ENCODE measurements around the gene USP16. TPM values are rescaled to one million over a fixed set of nuclear protein-coding genes. Genes with fewer than 3 reads are reported as not detected.
"Not testable (repeated sequence)": the region's sequence is repeated elsewhere in the genome, so short reads cannot be mapped to it uniquely, and the experiment has no call there.

USP16 gene
- 10 to 100 TPM; 20.7 to 30.0 (median 25.5) TPM for total RNA-seq

DNA sequence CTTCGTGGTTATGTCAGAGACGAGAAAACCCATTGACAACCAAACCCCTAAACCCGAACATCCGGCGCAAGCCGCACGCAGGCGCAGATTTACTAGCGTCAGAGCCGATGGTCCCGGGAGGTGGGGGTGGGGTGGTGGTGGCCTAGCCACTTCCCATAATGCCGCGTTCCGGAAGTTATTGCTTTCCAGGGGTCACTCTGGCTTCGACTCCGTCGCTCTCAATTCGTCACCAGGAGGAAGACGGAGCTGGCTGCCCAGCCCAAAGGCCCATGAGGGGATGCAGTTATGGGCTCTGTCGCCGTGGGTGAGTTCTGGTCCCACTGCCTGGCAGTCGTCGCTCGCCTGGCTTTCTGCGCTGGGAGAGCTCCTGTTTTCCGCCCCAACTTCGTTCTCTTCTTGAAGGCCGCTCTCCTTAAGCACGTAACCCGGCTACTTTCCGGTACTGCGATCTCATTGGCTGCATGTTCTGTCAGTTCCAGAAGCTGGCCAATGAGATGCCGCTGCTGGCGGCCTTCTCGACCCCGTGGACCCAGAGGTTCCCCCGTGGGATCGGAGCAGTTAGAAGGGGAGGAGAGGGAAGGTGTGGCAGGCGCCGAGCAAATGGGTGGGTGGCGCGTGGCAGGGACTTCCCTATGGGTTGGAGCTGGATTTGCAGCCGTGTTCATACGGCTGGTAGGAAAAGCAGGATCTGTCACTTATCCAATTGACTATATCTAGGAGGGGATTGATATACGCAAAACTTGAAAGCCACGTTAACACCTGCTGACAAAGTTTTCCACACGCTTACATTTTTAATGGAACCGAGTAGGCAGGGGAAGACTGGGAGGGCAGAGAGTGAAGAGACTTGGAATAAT, at the start of gene USP16:
Gene USP16, plus strand, starts transcription at position 195 of the 854 bp plus-strand sequence. CDS start 3,246 bp downstream, outside the sequence.
- TF ChIP-seq POLR2A (IDR thresholded peaks at IDR 0.05) (no peak), EP300 (IDR thresholded peaks at IDR 0.05) (no peak), POLR2AphosphoS5 (IDR thresholded peaks at IDR 0.05) (peak; percentile 54 to 85 (median 79))
- TF ChIP-seq, protein P1, sequence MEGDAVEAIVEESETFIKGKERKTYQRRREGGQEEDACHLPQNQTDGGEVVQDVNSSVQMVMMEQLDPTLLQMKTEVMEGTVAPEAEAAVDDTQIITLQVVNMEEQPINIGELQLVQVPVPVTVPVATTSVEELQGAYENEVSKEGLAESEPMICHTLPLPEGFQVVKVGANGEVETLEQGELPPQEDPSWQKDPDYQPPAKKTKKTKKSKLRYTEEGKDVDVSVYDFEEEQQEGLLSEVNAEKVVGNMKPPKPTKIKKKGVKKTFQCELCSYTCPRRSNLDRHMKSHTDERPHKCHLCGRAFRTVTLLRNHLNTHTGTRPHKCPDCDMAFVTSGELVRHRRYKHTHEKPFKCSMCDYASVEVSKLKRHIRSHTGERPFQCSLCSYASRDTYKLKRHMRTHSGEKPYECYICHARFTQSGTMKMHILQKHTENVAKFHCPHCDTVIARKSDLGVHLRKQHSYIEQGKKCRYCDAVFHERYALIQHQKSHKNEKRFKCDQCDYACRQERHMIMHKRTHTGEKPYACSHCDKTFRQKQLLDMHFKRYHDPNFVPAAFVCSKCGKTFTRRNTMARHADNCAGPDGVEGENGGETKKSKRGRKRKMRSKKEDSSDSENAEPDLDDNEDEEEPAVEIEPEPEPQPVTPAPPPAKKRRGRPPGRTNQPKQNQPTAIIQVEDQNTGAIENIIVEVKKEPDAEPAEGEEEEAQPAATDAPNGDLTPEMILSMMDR (IDR thresholded peaks at IDR 0.05) = peak; percentile 19 to 35
- Histone ChIP-seq H3K36me3 (peaks cover 14% of the 10 kb centered on the region), H3K27ac (peak within 1 kb of the TSS; percentile 98)

DNA sequence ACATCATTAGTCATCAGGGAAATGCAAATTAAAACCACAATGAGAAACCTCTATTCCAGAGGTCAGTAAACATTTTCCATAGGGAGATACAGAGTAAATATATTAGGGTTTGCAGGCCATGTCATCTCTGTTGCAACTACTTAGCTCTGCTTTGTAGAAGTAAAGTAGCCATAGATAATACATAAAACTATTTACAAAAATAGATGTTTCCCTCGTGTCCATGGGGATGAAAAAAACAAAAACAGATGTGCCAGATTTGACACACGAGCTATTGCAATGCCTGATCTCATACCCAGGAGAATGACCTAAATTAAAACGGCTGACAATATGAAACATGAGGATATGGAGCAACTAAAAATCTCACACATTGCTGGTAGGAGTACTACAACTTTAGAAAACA, 49.1 kb upstream of the USP16 start:
- Histone ChIP-seq H3K27ac (peak overlapping the region; percentile 56), H3K9me3 (no peaks in the 10 kb centered on the region), H3K36me3 (peaks cover 67% of the 10 kb centered on the region), H3K4me1 (no peaks in the 10 kb centered on the region), H3K4me3 (no peak overlapping the region), H3K27me3 (no peaks in the 10 kb centered on the region)
- WGBS = 23% methylated on average over 3 of the region's 3 CpGs
- no peak for DNase-seq (ENCODE audit: low spot score in 2 of 2)
- TF ChIP-seq POLR2A (IDR thresholded peaks at IDR 0.05) = no peak
- peak in 1 of 3 donors; percentile 12 for TF ChIP-seq POLR2AphosphoS5 (IDR thresholded peaks at IDR 0.05)

More for the DNA sequence above, at the start of gene USP16:
- under 1% methylated on average over 32 of the region's 48 CpGs for WGBS
- Histone ChIP-seq H3K9me3 (no peaks in the 10 kb centered on the region), H3K4me3 (peak within 1 kb of the TSS; percentile 67), H3K4me1 (peaks cover 18% of the 10 kb centered on the region), H3K27me3 (no peaks in the 10 kb centered on the region)
- DNase-seq (ENCODE audit: low spot score in 2 of 2) = peak; percentile 97 to 98

DNA sequence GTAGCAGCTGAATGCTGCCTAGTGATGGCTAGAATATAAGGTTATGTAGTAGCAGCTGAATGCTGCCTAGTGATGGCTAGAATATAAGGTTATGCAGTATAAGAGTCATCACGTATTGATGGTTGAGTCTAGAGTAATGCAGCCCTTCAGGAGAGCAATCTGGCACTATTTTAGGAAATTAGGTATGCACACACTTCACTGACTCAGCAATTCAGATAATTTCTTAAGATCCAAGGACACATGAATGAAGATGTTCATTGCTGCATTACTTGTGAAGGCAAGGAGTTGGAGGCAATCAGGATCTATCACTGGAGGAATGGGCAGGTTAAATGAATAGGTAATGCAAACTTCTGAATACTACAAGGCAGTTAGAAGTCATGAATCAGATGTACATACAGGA, 45.4 kb upstream of the USP16 start:
- no peak overlapping the region for H3K27ac ChIP-seq
- peaks cover 84% of the 10 kb centered on the region for H3K36me3 ChIP-seq
- H3K4me1 ChIP-seq = no peaks in the 10 kb centered on the region
- WGBS = 91% methylated on average over 1 of the region's 1 CpG
- no peak for TF ChIP-seq POLR2A (IDR thresholded peaks at IDR 0.05)
- TF ChIP-seq POLR2AphosphoS5 (IDR thresholded peaks at IDR 0.05) = no peak
- TF ChIP-seq, protein P1 (IDR thresholded peaks at IDR 0.05) = no peak
- no peak for TF ChIP-seq EP300 (IDR thresholded peaks at IDR 0.05)
- H3K4me3 ChIP-seq = no peak overlapping the region
- no peaks in the 10 kb centered on the region for H3K9me3 ChIP-seq
- no peak for DNase-seq (ENCODE audit: low spot score in 2 of 2)
- H3K27me3 ChIP-seq = no peaks in the 10 kb centered on the region

DNA sequence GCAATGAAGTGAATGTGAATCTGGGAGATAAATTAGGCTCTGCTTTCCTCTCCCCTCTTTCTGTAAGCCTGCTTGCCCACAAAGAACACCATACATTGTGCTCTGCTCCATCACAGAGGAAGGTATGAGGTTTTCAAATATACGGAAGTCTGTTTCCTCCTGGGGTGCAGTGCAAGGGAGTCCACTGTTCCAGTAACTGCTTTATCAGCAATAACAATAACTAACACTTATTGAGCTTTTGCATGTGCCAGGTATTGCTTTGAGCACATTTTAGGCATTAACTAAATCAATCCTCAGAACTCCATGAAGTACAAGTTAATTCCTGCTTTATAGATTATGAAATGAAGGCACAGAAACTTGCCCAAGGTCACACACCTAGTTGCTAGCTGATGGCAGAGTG, 41.8 kb upstream of the USP16 start:
- Histone ChIP-seq H3K4me1 (no peaks in the 10 kb centered on the region), H3K27me3 (no peaks in the 10 kb centered on the region), H3K9me3 (no peaks in the 10 kb centered on the region), H3K4me3 (no peak overlapping the region), H3K27ac (no peak overlapping the region), H3K36me3 (peaks cover 77% of the 10 kb centered on the region)
- DNase-seq (ENCODE audit: low spot score in 2 of 2) = no peak
- no peak for TF ChIP-seq POLR2AphosphoS5 (IDR thresholded peaks at IDR 0.05)
- TF ChIP-seq, protein P1 (IDR thresholded peaks at IDR 0.05) = no peak
- TF ChIP-seq EP300 (IDR thresholded peaks at IDR 0.05) = no peak
- WGBS = 92% methylated on average over 1 of the region's 1 CpG

DNA sequence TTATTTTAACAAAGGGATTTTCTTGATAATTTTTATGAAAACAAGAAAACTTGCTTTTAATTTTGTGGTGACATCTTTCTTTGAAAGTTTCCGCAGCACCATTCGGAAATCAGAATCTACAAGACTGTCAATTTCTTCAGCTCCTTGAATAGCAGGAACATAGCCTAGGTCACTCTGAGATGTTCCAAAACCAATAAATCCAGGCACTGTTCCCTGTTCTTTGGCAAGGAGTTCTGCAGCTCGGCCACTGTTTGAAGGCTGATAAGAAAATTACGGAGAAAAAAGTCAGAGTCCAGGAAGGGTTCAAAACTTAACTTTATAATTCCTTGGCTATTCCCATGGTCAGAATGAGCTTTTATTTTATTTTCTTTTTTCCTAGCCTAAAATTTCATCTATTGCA, 37.8 kb upstream of the USP16 start:
- TF ChIP-seq EP300 (IDR thresholded peaks at IDR 0.05) = no peak
- TF ChIP-seq, protein P1 (IDR thresholded peaks at IDR 0.05) = no peak
- 89% methylated on average over 4 of the region's 4 CpGs for WGBS

DNA sequence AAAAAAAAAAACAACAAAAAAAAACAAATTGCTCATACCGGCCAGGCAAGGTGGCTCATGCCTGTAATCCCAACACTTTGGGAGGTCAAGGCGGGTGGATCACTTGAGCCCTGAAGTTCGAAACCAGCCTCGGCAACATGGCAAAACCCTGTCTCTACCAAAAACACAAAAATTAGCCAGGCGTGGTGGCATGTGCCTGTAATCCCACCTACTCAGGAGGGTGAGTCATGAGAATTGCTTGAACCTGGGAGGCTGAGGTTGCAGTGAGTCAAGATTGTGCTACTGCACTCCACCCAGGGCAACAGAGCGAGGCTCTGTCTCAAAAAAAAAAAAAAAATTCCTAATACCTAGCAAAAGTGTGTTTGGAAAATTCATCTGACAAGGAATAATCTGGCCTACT, 36.3 kb upstream of the USP16 start:
- H3K4me3 ChIP-seq; H3K27ac ChIP-seq; H3K27me3 ChIP-seq; H3K9me3 ChIP-seq; DNase-seq (ENCODE audit: low spot score in 2 of 2): not testable (repeated sequence)
- Histone ChIP-seq H3K36me3 (peaks cover 23% of the 10 kb centered on the region), H3K4me1 (peaks cover 21% of the 10 kb centered on the region)
- 83% methylated on average over 6 of the region's 6 CpGs for WGBS

More for the DNA sequence above, 37.8 kb upstream of the USP16 start:
- H3K36me3 ChIP-seq = peaks cover 38% of the 10 kb centered on the region
- no peak overlapping the region for H3K27ac ChIP-seq
- peaks cover 14% of the 10 kb centered on the region for H3K4me1 ChIP-seq
- H3K4me3 ChIP-seq = no peak overlapping the region
- H3K9me3 ChIP-seq = no peaks in the 10 kb centered on the region
- H3K27me3 ChIP-seq = no peaks in the 10 kb centered on the region
- DNase-seq (ENCODE audit: low spot score in 2 of 2) = no peak
